NT2/D1 (cell line): ENCODE results near the gene TGFBR2.

Experiments
- SUZ12 ChIP-seq: IDR thresholded peaks from 2 replicates; pipeline ENCODE4 v1.6.1; 2011; ENCODE audit not compliant: insufficient read length, insufficient read depth; ENCODE audit errors: extremely low read depth
- YY1 ChIP-seq: IDR thresholded peaks from 2 replicates; pipeline ENCODE4 v1.6.1; 2011; ENCODE audit not compliant: insufficient read length, insufficient read depth
- ZNF274 ChIP-seq: IDR thresholded peaks from 2 replicates; pipeline ENCODE4 v1.6.1; 2011; ENCODE audit warnings: mild to moderate bottlenecking, low read depth, low read length

GRCh38 chr3:30710017-30710416 is 103.6 kb downstream of the TGFBR2 start:
- TF ChIP-seq SUZ12, result no peak
- no peak for TF ChIP-seq YY1
- no peak for TF ChIP-seq ZNF274
